Measurements from ENCODE around the gene ZWILCH.
A peak's percentile ranks its signal among the peaks of the same experiment; 100 is the strongest.

The ZWILCH gene

DNA sequence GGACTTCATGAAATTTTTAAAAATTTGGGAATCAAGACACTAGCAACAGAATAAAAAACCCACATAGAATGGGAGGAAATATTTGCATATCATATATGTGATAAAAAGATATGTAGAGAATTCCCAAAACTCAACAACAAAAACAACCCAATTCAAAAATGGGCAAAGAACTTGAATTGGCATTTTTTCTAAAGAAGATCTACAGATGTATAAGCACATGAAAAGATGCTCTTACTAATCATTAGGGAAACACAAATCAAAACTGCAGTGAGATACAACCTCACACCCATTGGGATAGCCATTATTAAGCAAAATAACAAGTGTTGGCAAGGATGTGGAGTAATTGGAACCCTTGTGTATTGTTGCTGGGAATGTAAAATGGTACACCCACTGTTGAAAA lies 50.6 kb downstream of the ZWILCH start:
- no peak for DNase-seq

- DNase-seq, result no peak
These were observed 53.1 kb downstream of the ZWILCH start for GRCh38 chr15:66558271-66558670.

DNA sequence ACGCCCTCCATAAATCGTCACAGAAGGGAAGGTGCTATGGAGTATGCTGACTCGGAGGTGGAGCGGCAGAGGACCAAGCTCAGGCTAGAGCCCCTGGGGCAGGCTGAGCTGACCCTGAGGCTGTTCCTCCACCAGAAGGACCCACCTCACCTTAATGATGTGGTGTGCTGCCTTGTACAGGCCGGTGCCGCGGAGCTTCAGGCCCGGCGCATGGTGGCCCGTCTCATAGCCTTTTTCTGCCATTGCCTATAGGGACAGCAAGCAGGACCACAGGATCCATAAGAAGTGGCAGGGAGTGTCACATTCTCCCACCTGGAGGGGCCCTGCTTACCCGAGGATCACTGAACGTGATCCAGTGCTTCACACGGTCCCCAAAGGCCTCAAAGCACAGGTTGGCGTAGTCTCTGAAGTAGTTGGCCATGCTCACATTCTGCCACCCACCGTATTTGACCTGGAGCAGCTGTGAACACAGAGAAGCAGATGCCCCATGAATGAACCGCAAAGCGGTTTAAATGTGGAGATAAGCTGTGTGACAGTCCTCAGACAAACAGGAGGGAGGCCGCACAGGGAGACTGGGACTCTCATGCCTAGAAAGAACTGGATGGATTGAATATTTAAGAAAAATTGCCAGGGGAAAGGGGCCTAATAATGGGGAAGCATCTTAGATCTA lies 55.9 kb downstream of the ZWILCH start:
- DNase-seq, result no peak

DNA sequence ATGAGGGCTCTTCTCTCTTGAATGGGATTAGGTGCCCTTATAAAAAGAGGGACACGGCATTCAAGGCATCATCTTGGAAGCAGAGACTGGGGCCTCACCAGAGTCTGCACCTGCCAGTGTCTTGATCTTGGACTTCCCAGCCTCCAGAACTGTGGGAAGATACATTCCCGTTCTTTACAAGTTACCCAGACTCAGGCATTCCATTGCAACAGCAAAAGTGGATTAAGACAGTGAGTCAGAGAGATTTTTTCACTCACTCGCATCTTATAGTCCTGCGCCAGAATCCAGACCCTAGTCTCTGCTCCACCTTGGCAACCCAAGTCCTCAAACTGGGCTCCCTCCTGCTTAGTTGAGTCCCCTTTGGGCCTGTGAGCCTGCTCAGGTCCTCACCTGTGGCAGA lies 58.0 kb downstream of the ZWILCH start:
- no peak for DNase-seq

GRCh38 chr15:66563566-66564110 lies 58.5 kb downstream of the ZWILCH start:
- DNase-seq, result no peak

- no peak for DNase-seq
These were observed 59.3 kb downstream of the ZWILCH start for GRCh38 chr15:66564136-66565041.

DNA sequence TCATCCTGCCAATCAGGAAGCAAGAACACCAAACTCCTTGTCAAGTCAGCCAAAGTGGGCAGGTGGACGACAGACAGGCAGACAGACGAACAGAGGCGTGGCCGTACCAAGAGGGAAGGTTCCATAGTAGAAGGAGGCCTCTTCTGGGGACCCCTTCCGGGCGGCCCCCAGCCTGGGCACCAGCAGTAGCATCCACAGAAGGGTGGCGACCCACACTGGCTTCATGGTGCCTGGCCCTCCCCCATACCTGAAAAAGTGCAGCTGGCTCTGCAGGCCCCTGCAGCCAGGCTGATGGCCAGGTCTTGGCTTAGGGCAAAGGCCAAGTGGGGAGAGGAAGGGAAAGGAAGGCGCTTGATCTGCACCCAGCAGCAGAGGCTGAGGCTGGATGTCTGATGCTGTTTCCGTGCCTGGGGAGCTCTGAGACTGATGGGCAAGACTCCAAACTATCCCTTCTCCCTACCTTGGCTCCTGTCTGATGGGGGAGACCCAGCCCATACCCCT lies 60.1 kb downstream of the ZWILCH start:
- no peak for DNase-seq

DNA sequence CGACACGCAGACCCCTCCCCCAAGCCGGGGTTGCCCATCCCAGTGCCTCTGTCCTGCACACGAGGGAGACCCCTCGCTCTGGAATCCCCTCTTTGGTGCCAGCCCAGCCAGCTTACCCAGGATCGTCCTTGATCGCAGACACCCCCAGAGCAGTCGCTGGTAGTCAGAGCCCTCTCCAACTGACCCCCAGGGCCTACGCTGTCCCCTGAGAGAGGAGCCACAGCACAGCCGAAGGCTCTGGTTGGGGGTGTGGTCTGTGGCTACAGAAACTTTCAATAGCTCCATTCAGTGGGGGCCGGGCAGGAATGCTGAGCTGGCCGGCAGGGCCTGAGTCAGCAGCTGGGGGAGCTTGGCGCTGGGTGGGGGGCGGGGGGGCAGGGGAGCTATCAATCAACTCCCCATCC lies 60.6 kb downstream of the ZWILCH start, which contains the start of gene LCTL:
TSS of gene LCTL (minus strand) at position 258 of the 404 bp plus-strand sequence. CDS start 633 bp downstream, outside the sequence.
- DNase-seq, result no peak

GRCh38 chr15:66566963-66567531 lies 61.9 kb downstream of the ZWILCH start:
- peak; percentile 67 to 68 for DNase-seq

DNA sequence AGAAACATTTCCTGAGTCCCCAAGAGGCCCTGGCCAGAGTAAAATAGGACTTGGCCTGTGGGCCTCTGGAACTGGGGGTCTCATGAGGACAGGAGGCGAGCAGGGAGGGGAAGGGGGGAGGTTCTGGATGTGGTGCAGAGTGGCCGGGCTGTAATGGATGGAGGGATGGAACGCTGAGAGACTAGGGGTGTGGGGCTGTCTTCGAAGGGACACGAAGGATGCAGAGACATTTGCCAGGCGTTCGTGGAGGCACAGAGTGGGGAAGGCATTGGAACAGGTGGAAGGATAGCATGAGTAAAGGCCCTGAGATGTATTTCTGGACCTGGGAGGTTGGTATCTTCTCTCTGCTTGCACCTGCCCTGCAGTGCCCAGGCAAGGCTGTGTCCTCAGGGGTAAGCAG lies 62.8 kb downstream of the ZWILCH start:
- DNase-seq, result no peak

GRCh38 chr15:66569461-66570137 lies 64.5 kb downstream of the ZWILCH start:
- DNase-seq, result no peak

GRCh38 chr15:66570327-66570726 lies 65.2 kb downstream of the ZWILCH start:
- DNase-seq, result no peak

DNA sequence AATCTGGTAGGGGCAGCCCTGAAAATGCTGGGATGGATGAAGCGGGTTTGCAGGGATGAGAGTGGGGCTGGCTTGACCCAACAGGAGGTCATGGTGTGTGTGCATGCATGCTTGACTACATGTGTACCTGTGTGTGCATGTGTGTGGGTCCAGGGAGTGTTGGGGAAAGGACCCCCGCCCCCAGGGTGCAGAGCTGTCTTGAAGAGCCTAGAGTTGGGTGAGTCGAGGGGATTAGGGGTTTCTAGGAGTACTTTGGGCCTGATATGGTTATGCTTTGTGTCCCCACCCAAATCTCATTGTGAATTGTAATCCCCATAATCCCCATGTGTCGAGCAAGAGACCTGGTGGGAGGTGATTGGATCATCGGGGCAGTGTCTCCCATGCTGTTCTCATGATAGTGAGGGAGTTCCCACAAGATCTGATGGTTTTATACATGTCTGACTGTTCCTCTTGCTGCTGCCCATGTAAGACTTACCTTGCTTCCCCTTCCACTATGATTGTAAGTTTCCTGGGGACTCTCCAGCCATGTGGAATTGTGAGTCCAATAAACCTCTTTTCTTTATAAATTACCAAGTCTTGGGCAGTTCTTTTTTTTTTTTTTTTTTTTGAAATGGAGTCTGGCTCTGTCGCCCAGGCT lies 65.8 kb downstream of the ZWILCH start:
- peak in 1 of 2 donors; percentile 2 for DNase-seq

DNA sequence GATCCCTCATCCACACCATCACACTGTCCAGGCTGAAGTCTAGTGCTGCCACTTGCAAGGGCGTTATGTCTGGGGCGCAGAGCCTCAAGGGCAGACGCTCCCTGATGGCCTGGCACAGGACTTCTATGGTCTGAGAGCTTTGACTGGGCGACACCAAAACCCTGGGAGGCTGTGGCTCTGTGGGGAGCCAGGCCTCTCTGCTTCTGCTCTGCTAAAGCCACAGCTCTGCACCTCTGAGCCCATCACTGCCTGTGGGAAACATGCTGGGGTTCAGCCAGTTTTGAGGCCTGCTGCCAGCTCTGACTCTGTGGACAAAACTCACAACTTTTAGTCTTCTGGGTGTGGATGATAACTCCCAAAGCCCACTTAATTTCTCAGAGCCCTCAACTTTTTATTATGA lies 67.0 kb downstream of the ZWILCH start:
- DNase-seq, result no peak

- no peak for DNase-seq
These were observed 68.2 kb downstream of the ZWILCH start for GRCh38 chr15:66573348-66573718.

- no peak for DNase-seq
These were observed 68.8 kb downstream of the ZWILCH start for GRCh38 chr15:66573719-66574595.

DNA sequence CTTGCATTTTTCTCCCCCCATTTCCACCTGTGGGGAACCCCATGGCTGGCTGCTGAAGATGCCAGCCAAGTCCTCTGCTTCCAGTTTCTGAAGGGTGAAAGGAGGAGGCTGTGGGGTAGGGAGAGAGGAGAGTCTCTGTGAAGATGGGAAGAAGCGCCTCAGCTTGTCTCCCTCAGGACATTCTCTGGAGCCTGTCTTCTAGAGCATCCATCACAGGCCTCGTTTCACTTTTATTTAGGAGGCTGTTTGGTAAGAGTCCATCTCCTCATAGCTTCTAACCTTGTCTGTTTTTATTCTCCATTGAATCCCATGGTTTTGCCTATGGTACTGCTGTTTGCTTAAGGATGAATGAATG lies 69.4 kb downstream of the ZWILCH start:
- no peak for DNase-seq

GRCh38 chr15:66578286-66578875 lies 73.3 kb downstream of the ZWILCH start:
- DNase-seq, result peak; percentile 60 to 77

GRCh38 chr15:66580643-66581042 lies 75.5 kb downstream of the ZWILCH start:
- peak; percentile 20 to 26 for DNase-seq

GRCh38 chr15:66581972-66582537 lies 76.9 kb downstream of the ZWILCH start:
- peak; percentile 63 to 79 for DNase-seq

Data from inflammatory macrophage (primary cell).